Panc1 (cell line): ENCODE data around the gene TNS2. TPM values are rescaled to one million over a fixed set of nuclear protein-coding genes. Genes with fewer than 3 reads are reported as not detected.

Source experiments
- ATAC-seq: fragments of 200-7000 bp; cut with Tn5 transposase; 2 replicates; pipeline ENCODE4 v1.9.1; 2020; ENCODE audit warnings: mild to moderate bottlenecking, moderate library complexity
- BruUV-seq: library from RNA; stranded (reverse); fragments of 400-500 nt; replicated peaks from 2 replicates; lab custom pipeline; 2021; lab: Mats Ljungman, UMichigan
- CTCF ChIA-PET: fragments of 300-600 bp; sonication (Branson Sonifier 250); formaldehyde crosslinking; loops from one replicate; lab custom pipeline; 2022; ENCODE audit warnings: antibody characterized with exemption; lab: Charles Lee
- POLR2A ChIA-PET: fragments of 300-600 bp; sonication (Branson Sonifier 250); formaldehyde crosslinking; loops from one replicate; lab custom pipeline; 2022; ENCODE audit warnings: antibody characterized with exemption; lab: Charles Lee
- DNase-seq: peaks from one replicate; pipeline ENCODE4 v3.0.0-alpha.2; 2010; ENCODE audit warnings: low read depth, low spot score
- H3K27ac ChIP-seq: 2 replicates; pipeline ENCODE4 v1.5.1; 2011; ENCODE audit warnings: mild to moderate bottlenecking, low read length, inconsistent platforms
- H3K27me3 ChIP-seq: fragments of 200-500 bp; sonication (Bioruptor generic); 2 replicates; pipeline ENCODE4 v1.6.0; 2014; ENCODE audit warnings: low read length, inconsistent platforms; ENCODE audit not compliant: control insufficient read depth, insufficient read depth
- H3K36me3 ChIP-seq: fragments of 200-500 bp; sonication (Bioruptor generic); 2 replicates; pipeline ENCODE4 v1.5.1; 2014; ENCODE audit warnings: inconsistent platforms, mild to moderate bottlenecking, low read length, moderate library complexity; ENCODE audit not compliant: control insufficient read depth, insufficient read depth
- H3K4me1 ChIP-seq: 2 replicates; pipeline ENCODE4 v1.5.1; 2011; ENCODE audit warnings: inconsistent platforms, mild to moderate bottlenecking, low read length, moderate library complexity; ENCODE audit not compliant: control insufficient read depth, insufficient read depth
- H3K4me3 ChIP-seq, 2 experiments: 2 replicates each; pipeline ENCODE4 v1.5.1; 2011 to 2012; ENCODE audit warnings: low read depth in 2 of 2, low read length in 2 of 2, mild to moderate bottlenecking in 2 of 2, inconsistent platforms in 1 of 2, moderate library complexity in 1 of 2
- H3K9me3 ChIP-seq: fragments of 200-500 bp; sonication (Bioruptor generic); 2 replicates; pipeline ENCODE4 v1.5.1; 2014; ENCODE audit warnings: low read depth, mild to moderate bottlenecking, inconsistent platforms, low read length, moderate library complexity; ENCODE audit not compliant: control insufficient read depth, insufficient read depth
- CTCF ChIP-seq: fragments of 450-650 bp; IDR thresholded peaks from 2 replicates; pipeline ENCODE4 v1.5.1; 2017; ENCODE audit warnings: mild to moderate bottlenecking
- POLR2AphosphoS5 ChIP-seq: IDR thresholded peaks from 2 replicates; pipeline ENCODE4 v1.6.1; 2012; ENCODE audit warnings: mild to moderate bottlenecking, low read depth, low read length, moderate library complexity
- REST ChIP-seq, 2 experiments: IDR thresholded peaks; 2 replicates each; pipeline ENCODE4 v1.6.1; 2011 to 2012; ENCODE audit warnings: low read depth in 2 of 2, control low read depth in 1 of 2, low read length in 1 of 2, mild to moderate bottlenecking in 1 of 2, moderate library complexity in 1 of 2; ENCODE audit not compliant: insufficient read depth in 1 of 2
- SIN3A ChIP-seq: IDR thresholded peaks from 2 replicates; pipeline ENCODE4 v1.6.1; 2012; ENCODE audit warnings: low read depth, mild to moderate bottlenecking, low read length, moderate library complexity, borderline replicate concordance; ENCODE audit not compliant: insufficient read depth
- TCF7L2 ChIP-seq: IDR thresholded peaks from 2 replicates; pipeline ENCODE4 v1.6.1; 2011; ENCODE audit warnings: mild to moderate bottlenecking, low read depth, low read length, inconsistent platforms
- in situ Hi-C: cut with HindIII; loops from 2 replicates; pipeline ENCODE4 v1.10.0; 2016; ENCODE audit warnings: low sequenced_read_pairs, low pct_unique_long_range_greater_than_20kb
- intact Hi-C: fragments of 100-400 bp; cut with micrococcal nuclease; formaldehyde crosslinking; loops from one replicate; pipeline ENCODE4 v1.10.0; 2022; ENCODE audit not compliant: unreplicated experiment
- total RNA-seq: library from RNA; stranded (reverse); gene quantifications from one replicate; pipeline ENCODE4 v1.2.1, GENCODE V29; 2021; ENCODE audit not compliant: unreplicated experiment

TNS2 gene
- total RNA-seq, 1 experiment from 2014 or later = 48.1 TPM

- H3K27ac ChIP-seq = no peak overlapping the region
- H3K27me3 ChIP-seq = no peaks in the 10 kb centered on the region
- H3K4me3 ChIP-seq = no peak overlapping the region
- POLR2A ChIA-PET = no interaction called here
- CTCF ChIA-PET = interaction anchor here (0.7 kb wide), 1 partner anchor 56 kb away, joined by 4 read pairs; no protein-coding TSS in a partner anchor
- in situ Hi-C loops (no loop called here), intact Hi-C loops (no loop called here)
- ATAC-seq (no peak), DNase-seq (no peak)
- BruUV-seq = no TSS peak
- peaks cover 13% of the 10 kb centered on the region for H3K36me3 ChIP-seq
- H3K4me1 ChIP-seq = peaks cover 34% of the 10 kb centered on the region
- H3K9me3 ChIP-seq = no peaks in the 10 kb centered on the region
- peak; percentile 10; the same call in 1 of the 2 replicates for TF ChIP-seq POLR2AphosphoS5
- no peak for TF ChIP-seq REST (IDR thresholded peaks at IDR 0.05; ENCODE audit: insufficient read depth in 1 of 2, low read depth in 2 of 2, low read length in 1 of 2)
These were observed 7.0 kb upstream of the TNS2 start for GRCh38 chr12:53042607-53043454.

GRCh38 chr12:53044052-53044581, 5.7 kb upstream of the TNS2 start:
- peak overlapping the region; percentile 24 for H3K27ac ChIP-seq
- no TSS peak for BruUV-seq
- peaks cover 8% of the 10 kb centered on the region for H3K36me3 ChIP-seq
- POLR2A ChIA-PET = no interaction called here
- CTCF ChIA-PET = interaction anchor here (0.6 kb wide), 1 partner anchor 136 kb away, joined by 3 read pairs; the partner anchor contains the start of genes CSAD and ZNF740
- H3K4me1 ChIP-seq = peaks cover 47% of the 10 kb centered on the region
- no peak for DNase-seq
- in situ Hi-C loops = no loop called here
- intact Hi-C loops = no loop called here
- H3K27me3 ChIP-seq = no peaks in the 10 kb centered on the region
- no peak for ATAC-seq
- H3K9me3 ChIP-seq = no peaks in the 10 kb centered on the region
- TF ChIP-seq POLR2AphosphoS5 (peak; percentile 43; the same call in 1 of the 2 replicates), CTCF (no peak), SIN3A (no peak), TCF7L2 (no peak), REST (IDR thresholded peaks at IDR 0.05; ENCODE audit: insufficient read depth in 1 of 2, low read depth in 2 of 2, low read length in 1 of 2) (no peak)
- no peak overlapping the region for H3K4me3 ChIP-seq
